ENCODE data around the gene THEMIS.

DNA sequence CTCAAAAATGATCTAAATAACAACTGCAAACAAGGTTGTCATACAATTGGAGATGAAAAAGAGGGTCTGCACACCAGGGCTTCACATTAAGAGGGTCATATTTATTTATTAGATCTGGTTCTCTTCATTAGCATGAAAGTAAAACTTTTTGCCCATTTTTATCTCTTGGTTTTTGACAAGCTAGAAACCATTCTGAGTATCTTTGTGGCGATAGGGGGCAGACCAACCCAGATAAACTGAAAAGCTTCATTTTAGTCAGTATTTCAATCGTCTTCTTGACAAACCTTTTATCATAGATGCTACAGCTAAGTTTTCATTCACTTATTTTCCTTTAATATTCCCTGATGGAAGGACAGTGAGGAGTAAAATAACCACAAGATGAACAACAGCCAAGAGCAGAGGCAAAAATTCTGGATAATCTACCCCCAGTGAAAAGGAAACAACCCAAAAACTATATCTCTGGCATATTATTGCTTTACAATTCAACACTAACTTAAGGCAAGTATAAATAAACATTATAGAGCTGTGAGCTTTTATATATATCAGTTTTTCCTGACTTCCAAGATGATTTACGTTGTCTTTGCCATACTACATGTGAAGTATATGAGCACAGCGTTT is 45.2 kb downstream of the THEMIS start:
- TF ChIP-seq, protein P1, sequence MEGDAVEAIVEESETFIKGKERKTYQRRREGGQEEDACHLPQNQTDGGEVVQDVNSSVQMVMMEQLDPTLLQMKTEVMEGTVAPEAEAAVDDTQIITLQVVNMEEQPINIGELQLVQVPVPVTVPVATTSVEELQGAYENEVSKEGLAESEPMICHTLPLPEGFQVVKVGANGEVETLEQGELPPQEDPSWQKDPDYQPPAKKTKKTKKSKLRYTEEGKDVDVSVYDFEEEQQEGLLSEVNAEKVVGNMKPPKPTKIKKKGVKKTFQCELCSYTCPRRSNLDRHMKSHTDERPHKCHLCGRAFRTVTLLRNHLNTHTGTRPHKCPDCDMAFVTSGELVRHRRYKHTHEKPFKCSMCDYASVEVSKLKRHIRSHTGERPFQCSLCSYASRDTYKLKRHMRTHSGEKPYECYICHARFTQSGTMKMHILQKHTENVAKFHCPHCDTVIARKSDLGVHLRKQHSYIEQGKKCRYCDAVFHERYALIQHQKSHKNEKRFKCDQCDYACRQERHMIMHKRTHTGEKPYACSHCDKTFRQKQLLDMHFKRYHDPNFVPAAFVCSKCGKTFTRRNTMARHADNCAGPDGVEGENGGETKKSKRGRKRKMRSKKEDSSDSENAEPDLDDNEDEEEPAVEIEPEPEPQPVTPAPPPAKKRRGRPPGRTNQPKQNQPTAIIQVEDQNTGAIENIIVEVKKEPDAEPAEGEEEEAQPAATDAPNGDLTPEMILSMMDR (IDR thresholded peaks at IDR 0.05 in 8 of 11, conservative IDR thresholded peaks at IDR 0.05 in 3 of 11), result peak in 6 of 11 experiments; percentile 15 to 46 (median 33)
- TF ChIP-seq POLR2AphosphoS5 (IDR thresholded peaks at IDR 0.05) (no peak), POLR2A (IDR thresholded peaks at IDR 0.05) (no peak)

Measured in spleen (tissue), 7 donors.